Measurements from ENCODE around the gene KCNMA1. TPM values are rescaled to one million over a fixed set of nuclear protein-coding genes. Genes with fewer than 3 reads are reported as not detected.

KCNMA1 gene
- total RNA-seq, 3 donors from 2014 or later (not counting 1 experiment from before 2014, with no cell fraction given) = 0.40 to 1.8 (median 0.63) TPM

- Mint-ChIP-seq H3K4me3 (no peak overlapping the region), H3K27ac (no peak overlapping the region), H3K27me3 (ENCODE audit: low read depth in 2 of 2) (peaks cover 0 to 7% of the 10 kb centered on the region in 2 donors), H3K9me3 (no peaks in the 10 kb centered on the region), H3K36me3 (no peaks in the 10 kb centered on the region), H3K4me1 (peaks cover 17 to 18% of the 10 kb centered on the region in 2 donors)
- intact Hi-C loops (cut with micrococcal nuclease) = no loop called here
- no peaks in the 10 kb centered on the region for H3K36me3 ChIP-seq (ENCODE audit: control insufficient read depth, insufficient read depth, low read length)
- H3K27me3 ChIP-seq (ENCODE audit: control insufficient read depth, insufficient read depth, low read length) = no peaks in the 10 kb centered on the region
- H3K4me1 ChIP-seq (ENCODE audit: control insufficient read depth, insufficient read depth, low read length) = peaks cover 20% of the 10 kb centered on the region
- no peak overlapping the region for H3K4me3 ChIP-seq (ENCODE audit: low read length)
- no peak overlapping the region for H3K27ac ChIP-seq (ENCODE audit: low read length)
- H3K9me3 ChIP-seq (ENCODE audit: control insufficient read depth, insufficient read depth, low read length) = no peaks in the 10 kb centered on the region
- no peak for TF ChIP-seq CTCF (IDR thresholded peaks at IDR 0.05)
- 0% methylated on average over 2 of the region's 2 CpGs for WGBS (ENCODE audit: insufficient coverage)
- peak in 2 of 3 donors; percentile 43 to 63 for ATAC-seq
- DNase-seq = no peak
These were observed 34.1 kb downstream of the KCNMA1 start for GRCh38 chr10:77603534-77603927.

- Mint-ChIP-seq H3K4me1 (peaks cover 17 to 18% of the 10 kb centered on the region in 2 donors), H3K36me3 (no peaks in the 10 kb centered on the region), H3K27me3 (ENCODE audit: low read depth in 2 of 2) (peaks cover 0 to 10% of the 10 kb centered on the region in 2 donors), H3K27ac (no peak overlapping the region), H3K9me3 (no peaks in the 10 kb centered on the region), H3K4me3 (peak overlapping the region; percentile 35)
- 10% methylated on average over 7 of the region's 7 CpGs for WGBS (ENCODE audit: insufficient coverage)
- H3K4me1 ChIP-seq (ENCODE audit: control insufficient read depth, insufficient read depth, low read length) = peaks cover 20% of the 10 kb centered on the region
- H3K27ac ChIP-seq (ENCODE audit: low read length) = no peak overlapping the region
- TF ChIP-seq CTCF (IDR thresholded peaks at IDR 0.05) = no peak
- no peaks in the 10 kb centered on the region for H3K36me3 ChIP-seq (ENCODE audit: control insufficient read depth, insufficient read depth, low read length)
- no peaks in the 10 kb centered on the region for H3K27me3 ChIP-seq (ENCODE audit: control insufficient read depth, insufficient read depth, low read length)
- ATAC-seq (peak in 1 of 3 donors; percentile 53), DNase-seq (peak in 1 of 2 donors; percentile 6)
- intact Hi-C loops (cut with micrococcal nuclease) = no loop called here
- H3K9me3 ChIP-seq (ENCODE audit: control insufficient read depth, insufficient read depth, low read length) = no peaks in the 10 kb centered on the region
- no peak overlapping the region for H3K4me3 ChIP-seq (ENCODE audit: low read length)
These were observed 34.6 kb downstream of the KCNMA1 start for GRCh38 chr10:77602913-77603533.

- ATAC-seq = no peak
- Histone ChIP-seq H3K36me3 (ENCODE audit: control insufficient read depth, insufficient read depth, low read length) (no peaks in the 10 kb centered on the region), H3K4me1 (ENCODE audit: control insufficient read depth, insufficient read depth, low read length) (peaks cover 20% of the 10 kb centered on the region), H3K9me3 (ENCODE audit: control insufficient read depth, insufficient read depth, low read length) (no peaks in the 10 kb centered on the region), H3K4me3 (ENCODE audit: low read length) (no peak overlapping the region), H3K27me3 (ENCODE audit: control insufficient read depth, insufficient read depth, low read length) (no peaks in the 10 kb centered on the region), H3K27ac (ENCODE audit: low read length) (no peak overlapping the region)
- Mint-ChIP-seq H3K36me3 (no peaks in the 10 kb centered on the region), H3K27me3 (ENCODE audit: low read depth in 2 of 2) (peaks cover 0 to 6% of the 10 kb centered on the region in 2 donors), H3K4me1 (peaks cover 17 to 18% of the 10 kb centered on the region in 2 donors), H3K9me3 (no peaks in the 10 kb centered on the region), H3K27ac (no peak overlapping the region), H3K4me3 (peak overlapping the region; percentile 35)
- WGBS (ENCODE audit: insufficient coverage) = 64% methylated on average over 8 of the region's 8 CpGs
- intact Hi-C loops (cut with micrococcal nuclease) = no loop called here
- no peak for DNase-seq
- no peak for TF ChIP-seq CTCF (IDR thresholded peaks at IDR 0.05)
These were observed 35.2 kb downstream of the KCNMA1 start for GRCh38 chr10:77602231-77602912.
